SK-N-SH treated with all-trans-retinoic acid at 6 μM for 48 hours (cell line): ENCODE measurements around the gene CAMK2B.

Experiments
- ATAC-seq: fragments of 200-7000 bp; cut with Tn5 transposase; 3 replicates; pipeline ENCODE4 v1.9.1; 2020; ENCODE audit warnings: mild to moderate bottlenecking, moderate library complexity
- ARNTL ChIP-seq: fragments of 450-650 bp; formaldehyde crosslinking; IDR thresholded peaks from 2 replicates; pipeline ENCODE4 v1.5.0; 2020; ENCODE audit warnings: low read depth, mild to moderate bottlenecking, moderate library complexity, borderline replicate concordance
- CREB5 ChIP-seq: fragments of 250-450 bp; sonication (Bioruptor Pico); IDR thresholded peaks from 2 replicates; pipeline ENCODE4 v1.5.1; 2020; ENCODE audit warnings: low read depth, mild to moderate bottlenecking, moderate library complexity
- CSDC2 ChIP-seq: fragments of 250-450 bp; sonication (Bioruptor Pico); IDR thresholded peaks from 2 replicates; pipeline ENCODE4 v1.5.0; 2020; ENCODE audit warnings: mild to moderate bottlenecking, moderate library complexity
- CSRNP3 ChIP-seq: fragments of 250-450 bp; sonication (Bioruptor Pico); IDR thresholded peaks from 2 replicates; pipeline ENCODE4 v1.5.1; 2021; ENCODE audit warnings: mild to moderate bottlenecking, moderate library complexity
- ESRRG ChIP-seq: fragments of 250-450 bp; sonication (Bioruptor Pico); IDR thresholded peaks from 2 replicates; pipeline ENCODE4 v1.6.1; 2021; ENCODE audit warnings: mild to moderate bottlenecking
- GLIS3 ChIP-seq: fragments of 250-450 bp; sonication (Bioruptor Pico); IDR thresholded peaks from 2 replicates; pipeline ENCODE4 v1.5.0; 2020; ENCODE audit warnings: mild to moderate bottlenecking, moderate library complexity
- OSR1 ChIP-seq: fragments of 250-450 bp; sonication (Bioruptor Pico); IDR thresholded peaks from 2 replicates; pipeline ENCODE4 v1.8.0; 2022; ENCODE audit warnings: moderate library complexity, mild to moderate bottlenecking, inconsistent platforms
- PATZ1 ChIP-seq: fragments of 250-450 bp; sonication (Bioruptor Pico); IDR thresholded peaks from 2 replicates; pipeline ENCODE4 v1.8.0; 2020; ENCODE audit warnings: mild to moderate bottlenecking, moderate library complexity, borderline replicate concordance
- POU6F1 ChIP-seq: fragments of 250-450 bp; sonication (Bioruptor Pico); IDR thresholded peaks from 2 replicates; pipeline ENCODE4 v1.8.0; 2021; ENCODE audit warnings: low read depth, mild to moderate bottlenecking, moderate library complexity, borderline replicate concordance
- PPARA ChIP-seq: fragments of 250-450 bp; sonication (Bioruptor Pico); IDR thresholded peaks from 2 replicates; pipeline ENCODE4 v1.5.0; 2020; ENCODE audit warnings: mild to moderate bottlenecking, borderline replicate concordance
- TCF4 ChIP-seq: fragments of 250-450 bp; sonication (Bioruptor Pico); IDR thresholded peaks from 2 replicates; pipeline ENCODE4 v1.8.0; 2021; ENCODE audit warnings: mild to moderate bottlenecking, moderate library complexity, borderline replicate concordance
- TOX ChIP-seq: fragments of 250-450 bp; sonication (Bioruptor Pico); IDR thresholded peaks from 2 replicates; pipeline ENCODE4 v1.8.0; 2021; ENCODE audit warnings: mild to moderate bottlenecking, moderate library complexity, borderline replicate concordance
- TSHZ2 ChIP-seq: fragments of 250-450 bp; sonication (Bioruptor Pico); IDR thresholded peaks from 2 replicates; pipeline ENCODE4 v1.5.0; 2020; ENCODE audit warnings: mild to moderate bottlenecking, moderate library complexity
- ZC3H10 ChIP-seq: fragments of 250-450 bp; sonication (Bioruptor Pico); IDR thresholded peaks from 2 replicates; pipeline ENCODE4 v1.5.1; 2021; ENCODE audit warnings: mild to moderate bottlenecking, moderate library complexity
- ZFP3 ChIP-seq: fragments of 250-450 bp; sonication (Bioruptor Pico); IDR thresholded peaks from 2 replicates; pipeline ENCODE4 v1.5.0; 2020; ENCODE audit warnings: mild to moderate bottlenecking, moderate library complexity
- ZNF565 ChIP-seq: fragments of 450-650 bp; formaldehyde crosslinking; conservative IDR thresholded peaks from 2 replicates; pipeline ENCODE4 v1.5.0; 2020; ENCODE audit warnings: low read depth, mild to moderate bottlenecking, moderate library complexity
- ZNF70 ChIP-seq: fragments of 450-650 bp; formaldehyde crosslinking; IDR thresholded peaks from 2 replicates; pipeline ENCODE4 v1.5.0; 2020; ENCODE audit warnings: mild to moderate bottlenecking, moderate library complexity
- ZNF8 ChIP-seq: fragments of 450-650 bp; formaldehyde crosslinking; IDR thresholded peaks from 2 replicates; pipeline ENCODE4 v1.5.0; 2020; ENCODE audit warnings: mild to moderate bottlenecking, moderate library complexity

Gene CAMK2B

GRCh38 chr7:44275146-44275545 lies 50.2 kb downstream of the CAMK2B start:
- ATAC-seq = no peak

GRCh38 chr7:44274623-44274975 lies 50.8 kb downstream of the CAMK2B start:
- ATAC-seq = no peak
- TF ChIP-seq ZC3H10 = no peak
- TF ChIP-seq GLIS3 = no peak
- no peak for TF ChIP-seq CSRNP3 (CRISPR knock-in tag)
- TF ChIP-seq ESRRG (CRISPR knock-in tag) = no peak
- TF ChIP-seq, all 23 proteins: peak for 0

More at GRCh38 chr7:44275146-44275545, 50.2 kb downstream of the CAMK2B start:
- TF ChIP-seq ZC3H10 = no peak
- TF ChIP-seq ARNTL (CRISPR knock-in tag) = no peak
- no peak for TF ChIP-seq TSHZ2 (CRISPR knock-in tag)
- TF ChIP-seq ZFP3 (CRISPR knock-in tag) = no peak
- no peak for TF ChIP-seq TOX
- TF ChIP-seq ZNF565 (CRISPR knock-in tag) = no peak
- no peak for TF ChIP-seq CSDC2 (CRISPR knock-in tag)

- no peak for TF ChIP-seq CSRNP3 (CRISPR knock-in tag)
- TF ChIP-seq ARNTL (CRISPR knock-in tag) = no peak
- no peak for TF ChIP-seq TCF4
- TF ChIP-seq TOX = no peak
- TF ChIP-seq ZNF70 (CRISPR knock-in tag) = no peak
- TF ChIP-seq POU6F1 = no peak
- no peak for TF ChIP-seq PPARA (CRISPR knock-in tag)
- no peak for TF ChIP-seq ZNF8
- TF ChIP-seq CREB5 = no peak
- no peak for TF ChIP-seq OSR1
- no peak for TF ChIP-seq PATZ1 (CRISPR knock-in tag)
- TF ChIP-seq ESRRG (CRISPR knock-in tag) = no peak
- TF ChIP-seq ZNF565 (CRISPR knock-in tag) = no peak
- no peak for TF ChIP-seq GLIS3
- ATAC-seq = no peak
Measured at GRCh38 chr7:44273681-44274622, 51.4 kb downstream of the CAMK2B start.
